NCI-H2227 (cell line): ENCODE results near the gene SPIRE2.
A peak's percentile ranks its signal among the peaks of the same experiment; 100 is the strongest.
"Not testable (repeated sequence)": the region's sequence is repeated elsewhere in the genome, so short reads cannot be mapped to it uniquely, and the experiment has no call there.

Source experiments
- DNase-seq: peaks from one replicate; lab custom pipeline; 2025; ENCODE audit not compliant: unreplicated experiment; lab: John Stamatoyannopoulos, UW

Gene SPIRE2

DNA sequence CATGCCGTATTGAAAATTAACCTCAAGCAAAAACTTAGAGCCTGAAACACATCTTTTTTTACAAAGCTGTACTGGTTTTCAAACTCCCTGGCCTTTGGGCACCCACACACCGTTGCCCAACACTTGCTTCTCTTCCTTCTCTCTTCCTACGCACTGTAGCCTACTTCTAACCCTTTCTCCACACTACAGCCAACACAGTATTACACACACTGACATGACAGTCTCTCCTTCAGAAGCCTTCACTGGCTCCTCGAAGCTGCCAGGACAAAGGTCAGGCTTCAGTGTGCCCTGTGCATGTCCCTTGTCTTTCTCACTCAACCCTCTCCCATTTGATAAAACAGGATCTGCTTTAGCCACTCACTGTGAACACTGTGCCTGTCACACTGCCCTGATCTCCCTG, 19.8 kb upstream of the SPIRE2 start:
- no peak for DNase-seq

DNA sequence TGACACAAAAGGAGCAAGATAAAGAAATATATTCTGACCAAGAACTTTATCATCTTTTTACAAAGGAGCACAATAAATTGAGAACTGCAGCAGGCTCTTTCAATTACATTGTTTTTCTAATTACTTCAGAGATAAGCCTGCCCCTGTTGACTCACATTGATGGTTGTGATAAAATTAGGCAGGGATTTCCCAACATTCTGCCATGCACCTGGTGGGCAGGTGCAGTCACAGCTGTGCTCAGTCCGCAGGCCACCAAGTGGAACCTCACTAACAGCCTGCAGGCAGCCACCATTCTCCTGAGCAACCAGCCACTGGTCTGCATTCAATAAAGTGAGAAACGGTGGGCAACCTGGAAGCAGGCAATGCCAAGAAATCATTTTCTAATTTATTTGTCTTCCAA, 17.0 kb upstream of the SPIRE2 start:
- DNase-seq, result no peak

DNA sequence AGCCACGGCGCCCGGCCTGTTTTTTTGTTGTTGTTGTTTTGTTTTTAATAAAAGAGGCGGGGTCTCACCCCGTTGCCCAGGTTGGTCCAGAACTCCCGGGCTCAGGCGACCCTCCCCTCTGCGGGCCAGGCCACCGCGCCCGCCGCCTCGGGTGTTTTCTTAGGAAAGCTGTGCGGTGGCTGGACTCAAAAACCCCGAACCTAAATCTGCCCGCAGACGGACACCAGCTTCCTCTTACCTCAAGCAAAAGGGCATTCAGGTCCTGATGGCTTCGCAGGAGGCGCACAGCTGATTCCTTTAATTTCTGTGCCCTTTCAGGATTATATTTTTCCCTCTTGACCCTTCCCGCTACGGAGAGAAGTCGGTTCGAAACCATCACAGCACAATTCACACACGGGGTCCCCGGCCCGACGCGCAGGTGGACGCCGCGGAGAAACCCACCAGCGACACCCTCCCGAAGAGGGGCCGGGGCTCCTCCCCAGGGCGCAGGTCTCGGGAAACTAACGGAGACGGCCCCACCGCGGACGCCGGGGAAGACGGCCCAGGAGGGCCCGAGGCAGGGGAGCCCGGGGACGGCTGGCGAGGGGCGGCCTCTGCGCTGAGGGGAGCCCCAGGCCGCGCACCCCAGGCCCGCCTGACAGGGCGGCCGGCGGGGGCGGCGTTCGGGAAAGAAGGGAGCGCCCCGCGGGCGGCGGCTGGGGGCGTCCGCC, 12.5 kb upstream of the SPIRE2 start:
- DNase-seq, result peak; percentile 41

DNA sequence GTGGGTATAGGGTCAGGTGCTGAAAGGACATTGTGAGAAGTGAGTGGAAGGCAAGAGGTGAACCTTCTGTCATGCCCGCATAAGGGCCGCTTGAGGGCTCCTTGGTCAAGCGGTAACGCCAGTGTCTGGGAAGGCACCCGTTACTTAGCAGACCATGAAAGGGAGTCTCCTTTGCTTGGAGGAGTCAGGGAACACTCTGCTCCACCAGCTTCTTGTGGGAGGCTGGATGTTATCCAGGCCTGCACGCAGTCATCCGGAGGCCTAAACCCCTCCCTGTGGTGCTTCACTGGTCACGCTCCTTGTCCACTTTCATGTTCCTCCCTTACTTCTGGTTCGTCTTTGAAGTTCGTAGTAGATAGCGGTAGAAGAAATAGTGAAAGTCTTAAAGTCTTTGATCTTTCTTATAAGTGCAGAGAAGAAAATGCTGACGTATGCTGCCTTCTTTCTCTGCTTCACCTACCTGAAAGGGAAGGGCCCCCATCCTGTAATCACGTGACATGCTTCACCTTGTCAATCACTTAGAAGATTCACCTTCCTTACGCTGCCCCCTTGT, 9.3 kb upstream of the SPIRE2 start:
- not testable (repeated sequence) for DNase-seq

DNA sequence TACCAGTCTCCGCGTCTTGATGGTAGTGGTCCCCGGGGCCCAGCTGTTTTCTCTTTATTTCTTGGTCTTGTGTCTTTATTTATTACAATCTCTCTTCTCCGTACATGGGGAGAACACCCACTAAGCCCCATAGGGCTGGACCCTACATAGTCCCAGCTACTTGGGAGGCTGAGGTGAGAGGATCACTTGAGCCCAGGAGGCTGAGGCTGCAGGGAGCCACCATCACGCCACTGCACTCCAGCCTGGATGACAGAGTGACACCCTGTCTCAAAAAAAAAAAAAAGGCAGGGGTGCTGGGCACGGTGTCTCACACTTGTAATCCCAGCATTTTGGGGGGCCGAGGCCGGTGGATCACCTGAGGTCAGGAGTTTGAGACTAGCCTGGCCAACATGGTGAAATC, 8.8 kb upstream of the SPIRE2 start:
- DNase-seq, result not testable (repeated sequence)

DNA sequence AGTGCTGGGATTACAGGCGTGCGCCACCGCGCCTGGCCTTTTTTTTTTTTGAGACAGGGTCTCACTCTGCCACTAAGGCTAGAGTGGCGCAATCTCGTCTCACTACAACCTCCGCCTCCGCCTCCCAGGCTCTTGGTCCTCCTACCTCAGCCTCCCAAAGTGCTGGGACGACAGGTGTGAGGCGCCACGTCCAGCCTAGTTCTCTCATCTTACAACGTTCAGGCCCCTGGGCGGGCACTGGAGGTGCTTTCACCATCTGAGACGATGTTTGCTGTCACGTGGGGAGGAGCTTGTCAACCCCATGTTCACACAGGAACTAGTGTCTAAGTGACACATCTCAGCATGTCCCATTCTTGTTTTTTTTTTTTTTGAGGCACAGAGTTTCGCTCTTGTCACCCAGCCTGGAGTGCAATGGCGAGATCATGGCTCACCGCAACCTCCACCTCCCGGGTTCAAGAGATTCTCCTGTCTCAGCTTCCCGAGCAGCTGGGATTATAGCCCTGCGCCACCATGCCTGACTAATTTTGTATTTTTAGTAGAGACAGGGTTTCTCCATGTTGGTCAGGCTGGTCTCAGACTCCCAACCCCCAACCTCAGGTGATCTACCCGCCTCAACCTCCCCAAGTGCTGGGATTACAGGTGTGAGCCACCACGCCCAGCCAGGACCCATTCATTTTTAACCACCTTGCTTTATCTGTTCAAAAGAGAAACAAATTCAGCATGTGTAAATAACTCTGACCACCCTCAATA, 6.7 kb upstream of the SPIRE2 start:
- no peak for DNase-seq

DNA sequence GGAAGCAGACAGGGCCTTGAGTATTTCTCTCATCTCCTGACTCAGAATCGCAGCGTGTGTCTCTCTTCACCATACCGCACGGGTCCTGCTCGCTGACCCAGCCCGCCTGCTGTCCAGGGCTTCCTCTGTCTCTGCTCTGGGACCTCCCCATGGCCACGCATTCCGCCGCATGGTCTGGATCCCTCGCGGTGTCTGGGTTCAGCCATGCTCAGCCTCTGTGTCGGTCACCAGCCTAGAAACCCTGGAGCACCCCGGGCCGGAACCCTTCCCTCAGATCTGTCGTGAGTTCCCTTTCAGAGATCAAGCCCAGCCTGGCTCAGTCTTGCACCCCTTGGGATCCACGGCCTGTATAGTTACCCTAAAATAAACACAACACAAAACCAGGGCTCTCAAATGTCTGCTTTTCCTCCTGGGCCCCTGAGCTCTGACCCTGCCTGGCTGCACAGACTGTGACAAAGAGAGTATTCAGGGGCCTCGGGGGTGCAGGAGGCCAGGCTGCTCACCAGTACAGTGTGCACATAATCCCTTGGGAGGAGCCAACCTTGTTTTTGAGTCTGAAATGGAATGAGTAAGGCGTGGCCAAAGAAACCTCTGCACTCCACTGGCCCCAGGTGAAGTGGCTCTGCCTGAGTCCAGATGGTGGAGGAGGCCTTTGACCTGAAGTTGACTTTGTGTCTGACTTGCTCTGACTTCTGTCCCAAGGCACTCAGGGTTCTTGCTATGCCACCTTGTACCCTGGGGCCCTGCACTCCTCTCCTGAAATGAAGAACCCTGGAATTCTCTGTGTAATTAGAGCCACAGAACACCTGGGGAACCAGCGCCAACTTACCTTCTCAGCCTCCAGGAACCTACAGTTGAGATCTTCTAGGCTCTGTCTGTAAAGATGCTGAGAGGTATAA, 5.8 kb upstream of the SPIRE2 start:
- DNase-seq, result no peak

DNA sequence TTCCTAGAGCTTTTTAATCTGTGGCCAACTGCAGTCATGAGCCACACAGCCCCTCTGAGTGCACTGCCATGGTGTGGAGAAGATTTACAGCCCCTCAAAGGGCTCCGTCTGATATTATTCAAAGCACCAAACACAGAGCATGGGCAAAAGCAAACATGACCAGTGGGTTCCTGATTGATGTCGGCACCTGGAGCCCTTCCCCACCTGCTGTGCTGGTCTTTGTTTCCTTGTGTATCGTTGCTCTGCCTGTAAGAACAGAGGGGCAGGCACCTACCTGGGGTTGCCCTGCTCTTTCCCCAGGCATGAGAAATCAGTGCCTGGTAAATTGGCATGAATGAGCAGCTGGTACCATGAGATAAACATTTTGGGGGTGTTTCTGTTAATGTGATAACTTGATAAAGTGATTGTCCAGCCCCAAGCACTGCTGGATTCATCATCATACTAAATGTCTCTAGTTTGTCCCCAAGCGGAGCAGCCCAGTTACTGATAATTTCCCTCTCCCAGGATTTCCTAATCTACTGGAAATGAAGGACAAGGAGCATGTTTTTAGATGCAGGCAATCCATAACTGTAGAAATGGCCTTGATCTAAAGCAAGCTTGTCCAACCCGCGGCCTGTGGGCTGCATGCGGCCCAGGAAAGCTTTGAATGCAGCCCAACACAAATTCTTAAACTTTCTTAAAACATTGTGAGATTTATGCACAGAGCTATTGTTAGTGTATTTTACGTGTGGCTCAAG, 5.0 kb upstream of the SPIRE2 start:
- peak; percentile 32 for DNase-seq

DNA sequence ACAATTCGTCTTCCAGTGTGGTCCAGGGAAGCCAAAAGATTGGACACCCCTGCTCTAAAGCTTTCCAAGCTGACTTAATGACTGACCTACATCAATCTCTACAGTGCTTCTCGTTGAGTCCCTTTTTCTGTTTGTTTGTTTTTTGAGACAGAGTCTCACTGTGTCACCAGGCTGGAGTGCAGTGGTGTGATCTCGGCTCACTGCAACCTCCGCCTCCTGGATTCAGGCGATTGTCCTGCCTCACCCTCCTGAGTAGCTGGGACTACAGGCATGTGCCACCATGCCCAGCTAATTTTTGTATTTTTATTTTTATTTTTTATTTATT, 4.5 kb upstream of the SPIRE2 start:
- not testable (repeated sequence) for DNase-seq

DNA sequence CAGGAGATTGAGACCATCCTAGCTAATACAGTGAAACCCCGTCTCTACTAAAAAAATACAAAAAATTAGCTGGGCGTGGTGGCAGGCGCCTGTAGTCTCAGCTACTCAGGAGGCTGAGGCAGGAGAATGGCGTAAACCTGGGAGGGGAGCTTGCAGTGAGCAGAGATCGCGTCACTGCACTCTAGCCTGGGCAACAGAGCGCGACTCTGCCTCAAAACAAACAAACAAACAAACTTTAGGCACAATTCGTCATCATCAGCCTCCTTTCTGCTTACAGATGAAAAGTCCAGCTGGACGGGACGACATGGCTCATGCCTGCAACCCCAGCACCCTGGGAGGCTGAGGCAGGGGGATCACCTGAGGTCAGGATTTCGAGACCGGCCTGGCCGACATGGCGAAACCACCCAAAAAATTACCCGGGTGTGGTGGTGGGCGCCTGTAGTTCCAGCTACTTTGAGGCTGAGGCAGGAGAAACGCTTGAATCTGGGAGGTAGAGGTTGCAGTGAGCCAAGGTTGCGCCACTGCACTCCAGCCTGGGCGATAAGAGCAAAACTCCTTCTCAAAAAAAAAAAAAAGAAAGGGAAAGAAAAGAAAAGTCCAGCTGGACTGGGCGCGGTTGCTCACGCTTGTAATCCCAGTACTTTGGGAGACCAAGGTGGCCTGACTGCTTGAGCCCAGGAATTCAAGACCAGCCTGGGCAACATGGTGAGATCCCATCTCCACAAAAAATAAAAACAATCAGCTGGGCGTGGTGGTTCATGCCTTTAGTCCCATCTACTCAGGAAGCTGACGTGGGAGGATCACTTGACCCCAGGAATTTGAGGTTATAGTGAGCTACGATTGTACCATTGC, 1.5 kb upstream of the SPIRE2 start:
- DNase-seq, result no peak

DNA sequence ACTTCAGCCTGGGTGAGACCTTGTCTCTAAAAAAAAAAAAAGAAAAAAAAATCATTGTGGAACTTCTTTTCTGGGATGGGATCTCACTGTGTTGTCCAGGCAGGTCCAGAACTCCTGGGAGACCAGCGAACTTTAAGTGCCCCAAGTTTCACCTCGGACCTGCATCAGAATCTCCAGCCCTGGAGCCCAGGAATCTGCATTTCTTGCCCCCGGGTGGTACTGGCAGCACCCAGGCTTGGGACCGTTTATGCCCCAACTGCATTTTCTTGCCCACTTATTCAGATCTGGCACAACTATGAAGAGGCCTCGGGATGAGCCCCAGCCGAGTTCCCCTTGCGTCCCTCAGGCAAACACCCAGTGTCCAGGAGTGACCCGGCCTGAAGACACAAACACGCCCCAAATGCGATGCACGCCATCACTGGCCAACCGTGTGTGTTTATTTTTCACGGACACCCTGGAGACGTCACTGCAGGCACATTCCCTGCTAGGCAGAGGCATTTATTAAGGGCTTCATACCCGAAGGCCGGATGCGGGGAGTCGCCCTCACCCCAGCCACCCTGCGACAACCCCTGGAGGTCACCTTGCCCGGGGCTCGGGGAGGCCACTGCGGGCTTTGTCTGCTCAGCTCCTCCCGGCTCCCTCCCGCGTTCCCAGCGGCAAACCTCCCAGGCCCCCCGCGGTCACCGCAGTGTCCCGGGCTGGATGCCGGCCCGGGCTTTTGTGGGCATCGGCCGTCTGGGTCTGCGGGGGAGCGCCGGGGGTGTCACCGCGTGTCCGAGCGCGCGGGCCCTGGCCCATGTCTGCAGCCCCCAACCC, 684 bp upstream of the SPIRE2 start:
- peak; percentile 49 for DNase-seq

DNA sequence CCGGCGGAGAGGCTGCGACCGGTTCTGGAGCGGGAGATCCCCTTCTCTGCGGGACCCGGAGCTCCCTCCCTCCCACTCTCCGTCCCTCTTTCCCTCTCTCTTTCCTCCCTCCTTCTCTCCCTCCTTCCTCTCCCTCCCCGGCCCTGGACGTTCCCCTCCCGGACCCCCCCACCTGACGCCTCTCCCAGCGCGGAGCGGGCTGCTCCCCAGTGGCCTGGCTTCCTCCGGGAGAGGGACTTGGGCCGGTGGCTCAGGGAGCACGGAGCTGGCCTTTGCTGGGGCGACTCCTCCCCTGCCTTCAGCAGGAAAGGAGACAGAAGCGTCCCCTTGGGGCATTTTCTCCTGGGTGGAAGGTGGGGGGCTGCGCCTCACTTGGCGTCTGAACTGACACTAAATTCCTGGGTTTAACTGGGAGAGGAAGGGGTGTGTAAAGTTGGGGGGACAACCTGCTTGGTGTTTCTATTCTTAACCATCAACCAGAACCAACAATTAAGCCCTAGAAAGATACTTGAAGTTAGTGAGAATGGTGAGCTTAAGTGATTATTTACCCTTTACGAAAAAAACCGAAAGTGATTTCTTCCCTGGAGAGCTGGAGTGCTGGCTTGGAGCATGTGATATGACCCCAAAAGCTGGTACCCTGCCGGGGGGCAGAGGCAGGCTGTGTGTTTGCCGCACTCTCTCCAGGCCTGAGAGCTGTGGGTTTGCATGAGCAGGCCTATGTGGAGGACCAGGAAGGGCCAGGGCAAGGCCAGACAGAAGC, 775 bp downstream of the SPIRE2 start:
- peak; percentile 65 for DNase-seq

DNA sequence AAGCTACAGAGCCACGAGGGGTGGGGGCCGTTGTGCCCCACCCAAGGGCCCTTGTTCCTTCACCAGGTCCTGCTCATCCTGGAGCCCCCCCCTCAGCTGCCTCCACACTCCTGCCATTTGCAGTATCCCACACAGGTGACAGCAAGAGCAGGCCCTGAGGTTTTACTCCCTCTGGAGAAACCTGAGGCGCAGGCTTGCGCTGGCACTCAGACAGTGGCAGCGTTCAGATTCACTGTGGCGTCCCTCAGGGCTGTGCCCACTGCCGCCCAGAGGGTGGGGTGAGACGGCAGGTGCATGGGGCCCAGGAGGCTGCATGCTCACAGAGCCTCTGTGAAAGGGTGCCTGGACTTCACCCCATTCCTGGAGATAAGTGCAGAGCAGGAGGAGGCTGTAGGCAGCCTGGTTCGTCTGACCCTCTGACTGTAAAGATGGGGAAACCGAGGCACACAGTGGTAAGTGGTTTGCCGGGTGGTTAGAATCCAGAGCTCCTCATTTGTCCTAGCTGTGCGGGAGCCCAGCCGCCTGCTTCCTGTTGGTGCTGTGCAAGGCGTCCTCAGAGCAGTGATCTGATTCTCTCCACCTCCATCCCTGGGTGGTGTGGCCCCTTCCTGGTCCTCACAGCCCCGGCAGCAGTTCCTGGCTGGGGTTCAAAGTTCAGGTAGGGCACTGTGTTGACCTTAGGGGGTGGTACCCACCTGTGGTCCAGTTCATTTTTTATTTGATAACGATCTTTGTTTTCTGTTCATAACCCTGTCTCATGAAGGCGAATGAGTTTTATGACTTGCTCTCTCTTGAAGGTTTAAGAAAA, 1.6 kb downstream of the SPIRE2 start:
- DNase-seq, result no peak

DNA sequence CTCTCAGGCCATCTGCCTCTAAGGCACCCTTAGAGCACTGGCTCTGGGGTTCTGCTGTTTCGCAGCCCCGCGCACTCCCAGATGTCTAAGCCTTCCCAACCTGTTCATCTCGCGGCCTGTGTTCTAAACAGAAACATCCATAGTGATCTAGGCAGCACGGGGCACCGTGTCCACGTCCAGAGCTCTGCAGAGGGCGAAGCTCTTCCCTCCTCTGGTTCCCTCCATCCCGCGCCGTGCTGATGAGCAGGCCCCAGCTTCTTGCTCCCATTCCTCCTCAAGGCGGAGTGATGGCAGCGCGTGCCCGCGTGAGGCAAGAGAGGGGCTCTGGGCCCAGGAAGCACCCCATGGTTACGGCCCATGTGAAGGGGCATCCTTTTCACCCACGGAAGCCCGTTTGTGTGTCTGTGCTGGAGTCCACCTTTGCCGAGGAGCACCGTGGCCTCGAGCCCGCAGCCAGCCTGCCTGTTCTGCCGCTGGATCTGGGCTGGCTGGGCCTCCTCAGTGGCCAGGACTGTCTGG, 3.6 kb downstream of the SPIRE2 start:
- DNase-seq, result no peak

DNA sequence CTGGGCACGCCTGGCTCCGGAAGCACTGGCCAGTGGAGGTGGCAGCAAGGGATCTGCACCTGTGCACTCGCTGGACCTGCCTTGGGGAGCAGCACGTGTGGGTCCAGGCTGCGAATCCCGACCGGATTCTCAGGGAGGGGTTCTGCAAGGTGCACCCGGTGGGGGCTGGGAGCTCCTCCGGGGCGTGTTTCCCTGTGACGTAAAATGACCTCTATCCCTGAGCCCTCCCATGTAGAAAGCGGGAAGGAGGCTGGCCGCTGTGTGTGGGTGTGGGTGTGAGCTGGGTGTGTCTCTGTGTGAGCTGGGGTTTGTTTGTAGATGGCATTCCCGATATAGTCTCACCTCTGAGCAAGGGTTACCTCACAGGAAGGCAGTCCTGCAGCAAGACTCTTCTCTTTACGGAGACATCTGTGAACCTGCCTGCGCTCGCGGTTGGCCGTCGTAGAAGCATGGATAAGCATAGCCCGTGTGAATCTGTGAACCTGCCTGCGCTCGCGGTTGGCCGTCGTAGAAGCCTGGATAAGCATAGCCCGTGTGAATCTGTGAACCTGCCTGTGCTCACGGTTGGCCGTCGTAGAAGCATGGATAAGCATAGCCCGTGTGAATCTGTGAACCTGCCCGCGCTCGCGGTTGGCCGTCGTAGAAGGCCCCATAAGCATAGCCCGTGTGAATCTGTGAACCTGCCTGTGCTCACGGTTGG, 5.5 kb downstream of the SPIRE2 start:
- not testable (repeated sequence) for DNase-seq

DNA sequence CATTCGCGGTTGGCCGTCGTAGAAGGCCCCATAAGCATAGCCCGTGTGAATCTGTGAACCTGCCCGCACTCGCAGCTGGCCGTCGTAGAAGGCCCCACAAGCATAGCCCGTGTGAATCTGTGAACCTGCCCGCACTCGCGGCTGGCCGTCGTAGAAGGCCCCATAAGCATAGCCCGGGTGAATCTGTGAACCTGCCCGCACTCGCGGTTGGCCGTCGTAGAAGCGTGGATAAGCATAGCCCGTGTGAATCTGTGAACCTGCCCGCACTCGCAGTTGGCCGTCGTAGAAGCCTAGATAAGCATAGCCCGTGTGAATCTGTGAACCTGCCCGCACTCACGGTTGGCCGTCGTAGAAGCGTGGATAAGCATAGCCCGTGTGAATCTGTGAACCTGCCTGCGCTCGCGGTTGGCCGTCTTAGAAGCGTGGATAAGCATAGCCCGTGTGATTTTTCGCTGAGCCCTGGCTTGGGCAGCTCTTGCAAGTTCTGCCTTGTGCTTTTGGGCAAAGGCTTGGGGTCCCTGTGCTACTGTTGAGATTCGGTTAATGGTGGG, 6.6 kb downstream of the SPIRE2 start:
- not testable (repeated sequence) for DNase-seq
